ENCODE data around the gene TACC2. TPM values are rescaled to one million over a fixed set of nuclear protein-coding genes. Genes with fewer than 3 reads are reported as not detected.

TACC2 gene
- total RNA-seq, 4 donors from 2014 or later = 31.0 to 52.5 (median 42.2) TPM

GRCh38 chr10:122227754-122228153 is 238.8 kb downstream of the TACC2 start:
- DNase-seq (ENCODE audit: low spot score in 2 of 2) = no peak
- no peak for TF ChIP-seq CTCF (IDR thresholded peaks at IDR 0.05)
- TF ChIP-seq POLR2A (IDR thresholded peaks at IDR 0.05) = no peak
- TF ChIP-seq EP300 (IDR thresholded peaks at IDR 0.05) = no peak
- WGBS, 2 donors = 68 to 94% methylated on average over 4 of the region's 4 CpGs
- Histone ChIP-seq H3K4me1 (no peaks in the 10 kb centered on the region), H3K9me3 (no peaks in the 10 kb centered on the region), H3K27ac (no peak overlapping the region), H3K36me3 (peaks cover 0 to 82% (median 0%) of the 10 kb centered on the region in 3 donors), H3K4me3 (no peak overlapping the region), H3K27me3 (no peaks in the 10 kb centered on the region)

- 51 to 62% methylated on average over 2 of the region's 2 CpGs for WGBS, 2 donors
- H3K36me3 ChIP-seq = peaks cover 0 to 71% (median 0%) of the 10 kb centered on the region in 3 donors
- TF ChIP-seq CTCF (IDR thresholded peaks at IDR 0.05) (no peak), POLR2A (IDR thresholded peaks at IDR 0.05) (no peak), EP300 (IDR thresholded peaks at IDR 0.05) (no peak)
- H3K27ac ChIP-seq = no peak overlapping the region
- H3K9me3 ChIP-seq = no peaks in the 10 kb centered on the region
- no peaks in the 10 kb centered on the region for H3K27me3 ChIP-seq
- no peak for DNase-seq (ENCODE audit: low spot score in 2 of 2)
- H3K4me1 ChIP-seq = no peaks in the 10 kb centered on the region
- H3K4me3 ChIP-seq = no peak overlapping the region
Observed at GRCh38 chr10:122229666-122230065, 240.7 kb downstream of the TACC2 start.

- Histone ChIP-seq H3K27ac (no peak overlapping the region), H3K27me3 (no peaks in the 10 kb centered on the region), H3K36me3 (peaks cover 0 to 68% (median 0%) of the 10 kb centered on the region in 3 donors), H3K4me3 (no peak overlapping the region), H3K4me1 (no peaks in the 10 kb centered on the region), H3K9me3 (no peaks in the 10 kb centered on the region)
- TF ChIP-seq EP300 (IDR thresholded peaks at IDR 0.05) = no peak
- no peak for TF ChIP-seq POLR2A (IDR thresholded peaks at IDR 0.05)
- no peak for TF ChIP-seq CTCF (IDR thresholded peaks at IDR 0.05)
- WGBS, 2 donors = 95 to 97% methylated on average over 19 of the region's 19 CpGs
- no peak for DNase-seq (ENCODE audit: low spot score in 2 of 2)
Observed at GRCh38 chr10:122230222-122230621, 241.3 kb downstream of the TACC2 start.

GRCh38 chr10:122232769-122233168 is 243.8 kb downstream of the TACC2 start:
- 75 to 76% methylated on average over 3 of the region's 3 CpGs for WGBS, 2 donors
- Histone ChIP-seq H3K27ac (no peak overlapping the region), H3K4me3 (no peak overlapping the region), H3K9me3 (no peaks in the 10 kb centered on the region), H3K27me3 (no peaks in the 10 kb centered on the region), H3K36me3 (peaks cover 0 to 58% (median 0%) of the 10 kb centered on the region in 3 donors), H3K4me1 (no peaks in the 10 kb centered on the region)
- no peak for TF ChIP-seq CTCF (IDR thresholded peaks at IDR 0.05)
- TF ChIP-seq EP300 (IDR thresholded peaks at IDR 0.05) = no peak
- TF ChIP-seq POLR2A (IDR thresholded peaks at IDR 0.05) = no peak
- no peak for DNase-seq (ENCODE audit: low spot score in 2 of 2)

GRCh38 chr10:122233857-122234348 is 244.9 kb downstream of the TACC2 start:
- no peak for TF ChIP-seq POLR2A (IDR thresholded peaks at IDR 0.05)
- TF ChIP-seq EP300 (IDR thresholded peaks at IDR 0.05) = no peak
- no peak for TF ChIP-seq CTCF (IDR thresholded peaks at IDR 0.05)
- DNase-seq (ENCODE audit: low spot score in 2 of 2) = no peak
- Histone ChIP-seq H3K4me3 (no peak overlapping the region), H3K36me3 (peaks cover 0 to 56% (median 0%) of the 10 kb centered on the region in 3 donors), H3K9me3 (no peaks in the 10 kb centered on the region), H3K4me1 (no peaks in the 10 kb centered on the region), H3K27ac (peak overlapping the region in 1 of 4 donors; percentile 5), H3K27me3 (no peaks in the 10 kb centered on the region)
- 78 to 87% methylated on average over 10 to 11 of the region's 11 CpGs for WGBS, 2 donors

All from tibial nerve (tissue), 4 donors.